Measurements from ENCODE around the gene WEE2.

WEE2 gene

DNA sequence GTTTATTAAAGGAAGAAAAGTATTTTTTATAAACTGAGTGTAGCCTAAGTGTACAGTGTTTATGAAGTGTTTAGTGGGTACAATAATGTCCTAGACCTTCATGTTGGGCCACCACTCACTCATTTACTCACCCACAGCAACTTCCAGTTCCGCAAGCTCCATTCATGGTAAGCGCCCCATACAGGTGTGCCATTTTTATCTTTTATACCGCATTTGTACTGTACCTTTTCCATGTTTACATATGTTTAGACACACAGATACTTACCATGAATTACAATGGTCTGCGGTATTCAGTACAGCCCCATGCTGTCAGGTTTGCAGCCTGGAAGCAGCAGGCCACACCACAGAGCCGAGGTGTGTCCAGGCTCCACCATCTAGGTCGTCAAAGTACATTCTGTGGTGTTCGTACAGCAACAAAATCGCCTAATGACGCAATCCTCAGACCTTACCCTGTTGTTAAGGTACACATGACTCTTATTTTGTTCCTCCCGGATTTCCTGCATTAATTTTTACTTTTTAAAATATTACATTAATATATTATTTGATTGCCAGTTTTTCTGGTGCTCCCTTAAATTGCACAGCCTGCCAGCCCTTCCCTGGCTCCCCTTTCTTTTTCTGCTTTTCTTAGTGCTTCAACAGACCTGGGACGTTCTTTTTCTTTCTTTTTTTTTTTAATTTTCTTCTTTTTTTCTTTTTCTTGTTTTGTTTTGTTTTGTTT, 29.1 kb downstream of the WEE2 start:
- no peak for TF ChIP-seq SIN3A (IDR thresholded peaks at IDR 0.05; ENCODE audit: borderline replicate concordance, insufficient read depth, low read length)
- TF ChIP-seq POLR2AphosphoS5 (IDR thresholded peaks at IDR 0.05; ENCODE audit: low read depth, low read length): no peak
- TF ChIP-seq, protein P1, sequence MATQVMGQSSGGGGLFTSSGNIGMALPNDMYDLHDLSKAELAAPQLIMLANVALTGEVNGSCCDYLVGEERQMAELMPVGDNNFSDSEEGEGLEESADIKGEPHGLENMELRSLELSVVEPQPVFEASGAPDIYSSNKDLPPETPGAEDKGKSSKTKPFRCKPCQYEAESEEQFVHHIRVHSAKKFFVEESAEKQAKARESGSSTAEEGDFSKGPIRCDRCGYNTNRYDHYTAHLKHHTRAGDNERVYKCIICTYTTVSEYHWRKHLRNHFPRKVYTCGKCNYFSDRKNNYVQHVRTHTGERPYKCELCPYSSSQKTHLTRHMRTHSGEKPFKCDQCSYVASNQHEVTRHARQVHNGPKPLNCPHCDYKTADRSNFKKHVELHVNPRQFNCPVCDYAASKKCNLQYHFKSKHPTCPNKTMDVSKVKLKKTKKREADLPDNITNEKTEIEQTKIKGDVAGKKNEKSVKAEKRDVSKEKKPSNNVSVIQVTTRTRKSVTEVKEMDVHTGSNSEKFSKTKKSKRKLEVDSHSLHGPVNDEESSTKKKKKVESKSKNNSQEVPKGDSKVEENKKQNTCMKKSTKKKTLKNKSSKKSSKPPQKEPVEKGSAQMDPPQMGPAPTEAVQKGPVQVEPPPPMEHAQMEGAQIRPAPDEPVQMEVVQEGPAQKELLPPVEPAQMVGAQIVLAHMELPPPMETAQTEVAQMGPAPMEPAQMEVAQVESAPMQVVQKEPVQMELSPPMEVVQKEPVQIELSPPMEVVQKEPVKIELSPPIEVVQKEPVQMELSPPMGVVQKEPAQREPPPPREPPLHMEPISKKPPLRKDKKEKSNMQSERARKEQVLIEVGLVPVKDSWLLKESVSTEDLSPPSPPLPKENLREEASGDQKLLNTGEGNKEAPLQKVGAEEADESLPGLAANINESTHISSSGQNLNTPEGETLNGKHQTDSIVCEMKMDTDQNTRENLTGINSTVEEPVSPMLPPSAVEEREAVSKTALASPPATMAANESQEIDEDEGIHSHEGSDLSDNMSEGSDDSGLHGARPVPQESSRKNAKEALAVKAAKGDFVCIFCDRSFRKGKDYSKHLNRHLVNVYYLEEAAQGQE (IDR thresholded peaks at IDR 0.05; ENCODE audit: insufficient read depth in 1 of 2, low read depth in 2 of 2, low read length in 2 of 2): no peak
- TF ChIP-seq FOXP2 (optimal IDR thresholded peaks at IDR 0.05; ENCODE audit: borderline replicate concordance, extremely low read depth, extremely low read length, insufficient read depth): no peak
- no peak for TF ChIP-seq TAF1 (IDR thresholded peaks at IDR 0.05; ENCODE audit: borderline replicate concordance, insufficient read depth, low read length)

DNA sequence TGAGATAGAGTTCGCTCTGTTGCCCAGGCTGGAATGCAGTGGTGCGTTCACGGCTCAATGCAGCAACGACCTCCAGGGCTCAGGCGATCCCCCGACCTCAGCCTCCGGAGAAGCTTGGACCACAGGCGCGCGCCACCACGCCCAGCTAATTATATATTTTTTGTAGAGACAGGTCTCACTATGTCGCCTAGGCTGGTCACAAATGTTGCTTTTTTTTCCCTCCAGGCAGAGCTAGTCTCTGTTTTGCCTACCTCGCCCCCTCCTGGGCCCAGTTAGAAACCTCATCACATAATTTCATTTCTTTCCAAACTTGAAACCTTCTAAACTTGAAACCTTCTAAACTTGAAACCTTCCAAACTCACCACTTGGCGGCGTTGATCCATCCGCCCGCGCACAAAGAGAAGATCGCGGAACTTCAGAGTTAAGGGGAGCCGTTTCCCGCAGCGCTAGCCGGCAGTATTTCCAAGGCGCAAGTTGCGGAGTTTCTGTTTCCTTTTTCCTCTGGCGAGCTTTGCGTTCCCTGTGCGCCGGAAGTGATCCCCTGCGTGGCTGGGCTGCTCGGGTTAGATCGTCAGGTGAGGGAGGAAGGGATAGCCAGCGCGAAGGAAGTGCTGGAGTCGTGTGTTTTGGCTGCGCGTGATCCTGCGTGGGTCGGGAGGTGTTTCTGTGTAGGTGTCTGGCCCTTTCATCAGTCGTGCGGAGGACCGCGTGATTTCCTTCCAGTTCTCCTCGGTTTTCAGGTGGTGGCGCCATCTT, 29.9 kb downstream of the WEE2 start, which contains the start of gene SSBP1:
SSBP1 (plus strand) TSS at position 523 of the 756 bp plus-strand sequence. CDS start 809 bp downstream, outside the sequence.
- TF ChIP-seq, protein P1 (IDR thresholded peaks at IDR 0.05; ENCODE audit: insufficient read depth in 1 of 2, low read depth in 2 of 2, low read length in 2 of 2): peak; percentile 22 to 28; a peak in 1 of 4 replicates
- peak; percentile 84; the same call in 1 of the 2 replicates for TF ChIP-seq SIN3A (IDR thresholded peaks at IDR 0.05; ENCODE audit: borderline replicate concordance, insufficient read depth, low read length)
- TF ChIP-seq TAF1 (IDR thresholded peaks at IDR 0.05; ENCODE audit: borderline replicate concordance, insufficient read depth, low read length): peak; percentile 87; the same call in 1 of the 2 replicates
- peak; percentile 78 for TF ChIP-seq FOXP2 (optimal IDR thresholded peaks at IDR 0.05; ENCODE audit: borderline replicate concordance, extremely low read depth, extremely low read length, insufficient read depth)
- TF ChIP-seq POLR2AphosphoS5 (IDR thresholded peaks at IDR 0.05; ENCODE audit: low read depth, low read length): peak; percentile 82

DNA sequence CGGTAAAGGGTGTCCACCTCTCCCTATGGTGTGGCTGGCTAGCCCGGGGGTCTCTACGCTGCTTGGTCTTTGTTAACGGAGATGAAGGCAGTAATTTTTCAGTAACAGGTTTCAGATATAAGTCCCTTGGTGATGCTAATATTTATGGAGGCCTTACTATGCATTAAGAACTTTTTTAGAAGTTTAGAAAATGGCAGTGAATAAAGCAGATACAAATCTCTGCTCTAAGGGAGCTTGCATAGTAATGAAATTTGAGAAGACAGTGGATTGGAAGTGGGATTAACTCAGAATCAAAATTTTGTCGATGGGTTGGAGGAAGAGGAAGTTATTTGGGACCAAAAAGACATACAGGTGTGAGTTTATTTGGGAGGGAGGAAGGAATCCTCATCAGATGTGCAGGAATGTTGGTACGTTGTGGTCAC, 30.4 kb downstream of the WEE2 start:
- no peak for TF ChIP-seq POLR2AphosphoS5 (IDR thresholded peaks at IDR 0.05; ENCODE audit: low read depth, low read length)
- no peak for TF ChIP-seq FOXP2 (optimal IDR thresholded peaks at IDR 0.05; ENCODE audit: borderline replicate concordance, extremely low read depth, extremely low read length, insufficient read depth)
- no peak for TF ChIP-seq SIN3A (IDR thresholded peaks at IDR 0.05; ENCODE audit: borderline replicate concordance, insufficient read depth, low read length)
- no peak for TF ChIP-seq TAF1 (IDR thresholded peaks at IDR 0.05; ENCODE audit: borderline replicate concordance, insufficient read depth, low read length)
- TF ChIP-seq, protein P1 (IDR thresholded peaks at IDR 0.05; ENCODE audit: insufficient read depth in 1 of 2, low read depth in 2 of 2, low read length in 2 of 2): no peak

DNA sequence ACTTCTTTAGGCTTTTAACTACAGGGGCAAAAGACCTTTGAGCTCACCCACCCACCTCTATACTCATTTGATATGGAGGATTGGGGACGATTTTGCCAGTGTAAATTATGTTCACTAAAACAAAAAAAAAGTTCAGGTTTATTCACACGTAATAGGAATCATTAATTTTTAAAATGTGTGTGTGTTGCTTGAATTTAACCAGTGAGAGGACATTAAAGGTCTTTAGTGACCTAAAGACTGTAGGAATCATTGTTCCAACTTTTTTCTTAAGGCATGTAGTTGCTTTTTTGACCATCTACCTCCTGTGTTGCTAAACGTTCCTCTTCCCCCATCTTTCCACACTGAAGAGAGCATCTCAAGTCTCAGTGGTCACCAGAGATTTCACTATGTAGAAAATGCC, 31.1 kb downstream of the WEE2 start:
- TF ChIP-seq POLR2AphosphoS5 (IDR thresholded peaks at IDR 0.05; ENCODE audit: low read depth, low read length) (no peak), FOXP2 (optimal IDR thresholded peaks at IDR 0.05; ENCODE audit: borderline replicate concordance, extremely low read depth, extremely low read length, insufficient read depth) (no peak), SIN3A (IDR thresholded peaks at IDR 0.05; ENCODE audit: borderline replicate concordance, insufficient read depth, low read length) (no peak), TAF1 (IDR thresholded peaks at IDR 0.05; ENCODE audit: borderline replicate concordance, insufficient read depth, low read length) (no peak)
- TF ChIP-seq, protein P1 (IDR thresholded peaks at IDR 0.05; ENCODE audit: insufficient read depth in 1 of 2, low read depth in 2 of 2, low read length in 2 of 2): no peak

Data from PFSK-1 (cell line).